ENCODE data around the gene HPS5. TPM values are rescaled to one million over a fixed set of nuclear protein-coding genes. Genes with fewer than 3 reads are reported as not detected.

Gene HPS5
- total RNA-seq, 4 donors from 2014 or later, result 14.9 to 27.0 (median 22.6) TPM

DNA sequence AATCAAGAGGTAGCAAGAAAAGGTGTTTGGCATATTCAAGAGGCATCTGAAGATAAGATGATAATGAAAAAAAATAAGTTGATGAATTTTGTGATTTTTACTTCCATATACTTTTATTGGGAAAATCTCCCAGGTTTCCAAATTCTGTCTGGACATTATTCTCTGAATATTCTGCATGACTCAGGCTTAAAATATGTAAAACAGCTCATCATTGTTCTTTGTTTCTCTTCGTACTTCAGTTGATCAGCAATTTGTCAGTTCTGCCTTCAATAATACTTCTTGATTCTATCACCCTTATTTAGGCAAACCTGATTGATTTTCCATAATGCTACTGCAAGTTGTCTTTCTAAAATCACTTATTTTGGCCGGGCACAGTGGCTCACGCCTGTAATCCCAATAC lies 30.6 kb upstream of the HPS5 start:
- Histone ChIP-seq H3K27me3 (no peaks in the 10 kb centered on the region), H3K27ac (no peak overlapping the region), H3K4me3 (no peak overlapping the region), H3K36me3 (peaks cover 50% of the 10 kb centered on the region), H3K9me3 (no peaks in the 10 kb centered on the region), H3K4me1 (no peaks in the 10 kb centered on the region)
- TF ChIP-seq, protein P1, sequence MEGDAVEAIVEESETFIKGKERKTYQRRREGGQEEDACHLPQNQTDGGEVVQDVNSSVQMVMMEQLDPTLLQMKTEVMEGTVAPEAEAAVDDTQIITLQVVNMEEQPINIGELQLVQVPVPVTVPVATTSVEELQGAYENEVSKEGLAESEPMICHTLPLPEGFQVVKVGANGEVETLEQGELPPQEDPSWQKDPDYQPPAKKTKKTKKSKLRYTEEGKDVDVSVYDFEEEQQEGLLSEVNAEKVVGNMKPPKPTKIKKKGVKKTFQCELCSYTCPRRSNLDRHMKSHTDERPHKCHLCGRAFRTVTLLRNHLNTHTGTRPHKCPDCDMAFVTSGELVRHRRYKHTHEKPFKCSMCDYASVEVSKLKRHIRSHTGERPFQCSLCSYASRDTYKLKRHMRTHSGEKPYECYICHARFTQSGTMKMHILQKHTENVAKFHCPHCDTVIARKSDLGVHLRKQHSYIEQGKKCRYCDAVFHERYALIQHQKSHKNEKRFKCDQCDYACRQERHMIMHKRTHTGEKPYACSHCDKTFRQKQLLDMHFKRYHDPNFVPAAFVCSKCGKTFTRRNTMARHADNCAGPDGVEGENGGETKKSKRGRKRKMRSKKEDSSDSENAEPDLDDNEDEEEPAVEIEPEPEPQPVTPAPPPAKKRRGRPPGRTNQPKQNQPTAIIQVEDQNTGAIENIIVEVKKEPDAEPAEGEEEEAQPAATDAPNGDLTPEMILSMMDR (IDR thresholded peaks at IDR 0.05), result no peak
- TF ChIP-seq POLR2A (IDR thresholded peaks at IDR 0.05), result no peak
- TF ChIP-seq POLR2AphosphoS5 (IDR thresholded peaks at IDR 0.05), result no peak
- TF ChIP-seq EP300 (IDR thresholded peaks at IDR 0.05), result no peak
- WGBS, result 75% methylated on average over 3 of the region's 3 CpGs
- DNase-seq (ENCODE audit: low spot score in 2 of 2), result no peak

DNA sequence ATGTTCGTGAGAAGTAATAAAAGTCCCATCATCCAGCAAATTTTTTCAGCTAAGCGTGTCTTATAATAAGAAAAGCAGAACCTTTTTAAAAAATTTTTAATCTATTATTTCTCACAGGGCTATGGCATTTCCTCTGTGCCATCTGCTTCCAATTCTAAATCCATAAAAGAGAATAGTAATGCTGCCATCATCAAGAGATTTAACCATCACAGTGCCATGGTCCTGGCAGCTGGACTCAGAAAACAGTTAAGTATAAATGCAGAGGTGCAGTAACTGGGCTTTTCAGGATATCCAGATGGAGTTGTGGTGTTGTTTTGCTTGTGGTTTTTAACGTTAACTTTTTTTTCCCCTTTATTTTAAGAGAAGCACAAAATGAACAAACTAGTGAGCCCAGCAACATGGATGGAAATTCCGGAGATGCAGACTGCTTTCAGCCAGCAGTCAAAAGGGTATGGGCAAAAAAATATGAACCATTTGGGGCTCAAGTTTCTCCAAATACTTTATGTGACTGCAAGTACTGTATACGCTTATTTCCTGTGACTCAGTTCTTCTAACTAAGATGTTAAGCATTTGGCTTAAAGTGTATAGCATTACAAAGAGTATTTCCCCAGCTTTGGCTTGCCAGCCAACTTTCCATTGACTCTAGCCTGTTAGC lies 25.7 kb upstream of the HPS5 start:
- TF ChIP-seq, protein P1 (IDR thresholded peaks at IDR 0.05), result no peak
- TF ChIP-seq EP300 (IDR thresholded peaks at IDR 0.05) (no peak), POLR2AphosphoS5 (IDR thresholded peaks at IDR 0.05) (no peak), POLR2A (IDR thresholded peaks at IDR 0.05) (no peak)
- Histone ChIP-seq H3K36me3 (peaks cover 65% of the 10 kb centered on the region), H3K4me1 (no peaks in the 10 kb centered on the region), H3K9me3 (no peaks in the 10 kb centered on the region), H3K27me3 (no peaks in the 10 kb centered on the region), H3K4me3 (no peak overlapping the region), H3K27ac (no peak overlapping the region)
- DNase-seq (ENCODE audit: low spot score in 2 of 2), result no peak
- WGBS, result 76% methylated on average over 5 of the region's 5 CpGs

DNA sequence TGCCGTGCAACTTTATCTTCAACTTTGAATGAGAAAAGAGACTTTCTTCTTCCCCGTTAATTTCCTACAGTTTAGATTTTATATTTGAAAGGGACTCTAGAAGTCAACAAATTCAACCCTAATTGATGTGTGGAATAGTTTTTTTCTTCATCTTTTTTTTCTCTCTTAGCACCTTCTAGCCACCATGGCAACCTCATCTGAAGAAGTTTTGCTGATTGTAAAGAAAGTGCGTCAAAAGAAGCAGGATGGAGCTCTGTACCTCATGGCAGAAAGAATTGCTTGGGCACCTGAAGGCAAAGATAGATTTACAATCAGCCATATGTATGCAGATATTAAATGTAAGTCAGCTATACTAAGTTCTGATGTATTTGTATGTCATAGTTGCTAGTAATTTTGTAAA lies 11.0 kb upstream of the HPS5 start:
- 93% methylated on average over 3 of the region's 3 CpGs for WGBS
- peaks cover 19% of the 10 kb centered on the region for H3K4me1 ChIP-seq
- TF ChIP-seq, protein P1 (IDR thresholded peaks at IDR 0.05), result no peak
- no peak for TF ChIP-seq POLR2AphosphoS5 (IDR thresholded peaks at IDR 0.05)
- TF ChIP-seq EP300 (IDR thresholded peaks at IDR 0.05), result no peak
- no peak for TF ChIP-seq POLR2A (IDR thresholded peaks at IDR 0.05)
- DNase-seq (ENCODE audit: low spot score in 2 of 2), result no peak
- no peak overlapping the region for H3K27ac ChIP-seq
- H3K36me3 ChIP-seq, result peaks cover 64% of the 10 kb centered on the region
- H3K4me3 ChIP-seq, result no peak overlapping the region
- no peaks in the 10 kb centered on the region for H3K9me3 ChIP-seq
- no peaks in the 10 kb centered on the region for H3K27me3 ChIP-seq

DNA sequence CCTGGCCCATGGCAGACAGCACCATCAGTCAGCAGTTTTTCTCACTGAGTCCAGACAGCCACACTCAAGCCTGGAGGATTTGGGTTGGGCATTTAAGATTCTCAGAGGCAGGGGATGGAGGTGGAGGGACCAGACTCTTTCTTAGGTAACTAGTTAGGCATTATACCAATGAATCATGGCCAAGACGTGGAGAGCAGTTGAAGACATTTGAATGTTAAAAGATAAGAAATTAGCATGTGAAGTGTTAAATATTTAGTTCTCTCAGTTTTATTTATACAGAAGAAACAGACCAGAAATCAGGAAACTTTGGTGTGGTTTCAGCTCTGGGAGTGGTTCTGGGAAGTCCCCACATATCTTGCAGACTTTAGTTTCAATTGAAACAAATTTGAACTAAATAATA lies 10.4 kb upstream of the HPS5 start:
- DNase-seq (ENCODE audit: low spot score in 2 of 2), result no peak
- no peaks in the 10 kb centered on the region for H3K9me3 ChIP-seq
- no peaks in the 10 kb centered on the region for H3K27me3 ChIP-seq
- no peak overlapping the region for H3K27ac ChIP-seq
- H3K4me3 ChIP-seq, result no peak overlapping the region
- TF ChIP-seq POLR2A (IDR thresholded peaks at IDR 0.05), result no peak
- TF ChIP-seq, protein P1 (IDR thresholded peaks at IDR 0.05), result no peak
- TF ChIP-seq POLR2AphosphoS5 (IDR thresholded peaks at IDR 0.05), result no peak
- no peak for TF ChIP-seq EP300 (IDR thresholded peaks at IDR 0.05)
- H3K4me1 ChIP-seq, result peaks cover 19% of the 10 kb centered on the region
- H3K36me3 ChIP-seq, result peaks cover 60% of the 10 kb centered on the region
- WGBS, result 59% methylated on average over 1 of the region's 1 CpG

DNA sequence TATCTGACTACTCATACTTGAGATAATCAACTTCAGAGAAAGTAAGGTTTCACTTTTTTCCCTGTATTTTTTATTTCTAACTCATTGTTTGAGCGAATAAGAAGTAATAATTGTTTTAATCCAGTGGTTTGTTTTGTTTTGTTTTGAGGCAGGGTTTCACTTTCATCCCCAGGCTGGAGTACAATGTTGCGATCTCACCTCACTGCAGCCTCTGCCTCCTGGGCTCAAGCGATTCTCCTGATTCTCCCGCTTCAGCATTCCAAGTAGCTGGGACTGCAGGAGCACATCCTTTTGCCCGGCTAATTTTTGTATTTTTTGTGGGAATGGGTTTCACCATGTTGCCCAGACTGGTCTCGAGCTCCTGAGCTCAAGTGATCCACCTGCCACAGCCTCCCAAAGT lies 9.0 kb upstream of the HPS5 start:
- 97% methylated on average over 6 of the region's 6 CpGs for WGBS
- DNase-seq (ENCODE audit: low spot score in 2 of 2), result no peak
- H3K27me3 ChIP-seq, result no peaks in the 10 kb centered on the region
- TF ChIP-seq POLR2A (IDR thresholded peaks at IDR 0.05) (no peak), POLR2AphosphoS5 (IDR thresholded peaks at IDR 0.05) (no peak), EP300 (IDR thresholded peaks at IDR 0.05) (no peak)
- TF ChIP-seq, protein P1 (IDR thresholded peaks at IDR 0.05), result no peak
- peaks cover 19% of the 10 kb centered on the region for H3K4me1 ChIP-seq
- peaks cover 46% of the 10 kb centered on the region for H3K36me3 ChIP-seq
- no peak overlapping the region for H3K4me3 ChIP-seq
- H3K9me3 ChIP-seq, result no peaks in the 10 kb centered on the region
- no peak overlapping the region for H3K27ac ChIP-seq
